Esophagus squamous epithelium (tissue), 5 donors: Measurements from ENCODE around the gene GREB1. TPM values are rescaled to one million over a fixed set of nuclear protein-coding genes. Genes with fewer than 3 reads are reported as not detected.

Experiments used
- DNase-seq: peaks from one replicate; lab custom pipeline; 2025; lab: John Stamatoyannopoulos, UW
- H3K27ac ChIP-seq, 4 donors: fragments of 200-600 bp; sonication (generic); one replicate each; pipeline ENCODE4 v1.5.1; 2016 to 2019; ENCODE audit warnings: mild to moderate bottlenecking in 1 of 4
- H3K27me3 ChIP-seq, 4 donors: fragments of 200-600 bp; sonication (generic); 1 replicate in 3 of 4; 2 replicates in 1 of 4; pipeline versions ENCODE4 v1.5.1 to v1.6.0; 2017 to 2021; ENCODE audit warnings: antibody characterized with exemption in 1 of 4
- H3K36me3 ChIP-seq, 3 donors: fragments of 200-600 bp; sonication (generic); one replicate each; pipeline ENCODE4 v1.5.1; 2016 to 2019
- H3K4me1 ChIP-seq, 3 donors: fragments of 200-600 bp; sonication (generic); one replicate each; pipeline ENCODE4 v1.5.1; 2017 to 2019
- H3K4me3 ChIP-seq, 4 donors: fragments of 200-600 bp; sonication (generic); 1 replicate in 3 of 4; 2 replicates in 1 of 4; pipeline ENCODE4 v1.5.1; 2016 to 2019; ENCODE audit warnings: mild to moderate bottlenecking in 2 of 4, moderate library complexity in 1 of 4
- H3K9me3 ChIP-seq, 3 donors: fragments of 200-600 bp; sonication (generic); one replicate each; pipeline ENCODE4 v1.5.1; 2016 to 2019
- POLR2A ChIP-seq, 4 donors: fragments of 450-650 bp; IDR thresholded peaks; one replicate each; pipeline ENCODE4 v1.6.1; 2017; ENCODE audit warnings: antibody characterized with exemption in 4 of 4, mild to moderate bottlenecking in 4 of 4, moderate library complexity in 3 of 4
- WGBS, 2 donors: methylation state at CpG; one replicate each; pipeline ENCODE4 v1.1.5; 2018; 5-methylcytosine and 5-hydroxymethylcytosine counted together
- intact Hi-C: fragments of 100-400 bp; cut with DNase I; formaldehyde crosslinking; loops from one replicate; pipeline ENCODE4 v1.15.0; 2022
- total RNA-seq, 4 donors: library from RNA; depleted of rRNA; stranded (reverse); fragments of >200 nt; gene quantifications; one replicate each; pipeline ENCODE4 v1.1.0, GENCODE V29; 2016
- TF ChIP-seq, protein P1 (sequence below), 6 experiments: fragments of 450-650 bp in 4 of 6; fragments of 200-600 bp in 2 of 6; sonication (generic) in 2 of 6; IDR thresholded peaks; one replicate each; pipeline ENCODE4 v1.5.1; 2016 to 2019; ENCODE audit warnings: antibody characterized with exemption in 6 of 6, mild to moderate bottlenecking in 4 of 6, moderate library complexity in 4 of 6
- donor health status: DM: yes; HTN: yes; CAD: no.

GREB1 gene
- total RNA-seq, 4 donors from 2014 or later, result 0.08 to 1.7 (median 0.51) TPM

GRCh38 chr2:11524470-11524869, 9.4 kb upstream of the GREB1 start:
- H3K4me3 ChIP-seq, result no peak overlapping the region
- TF ChIP-seq, protein P1, sequence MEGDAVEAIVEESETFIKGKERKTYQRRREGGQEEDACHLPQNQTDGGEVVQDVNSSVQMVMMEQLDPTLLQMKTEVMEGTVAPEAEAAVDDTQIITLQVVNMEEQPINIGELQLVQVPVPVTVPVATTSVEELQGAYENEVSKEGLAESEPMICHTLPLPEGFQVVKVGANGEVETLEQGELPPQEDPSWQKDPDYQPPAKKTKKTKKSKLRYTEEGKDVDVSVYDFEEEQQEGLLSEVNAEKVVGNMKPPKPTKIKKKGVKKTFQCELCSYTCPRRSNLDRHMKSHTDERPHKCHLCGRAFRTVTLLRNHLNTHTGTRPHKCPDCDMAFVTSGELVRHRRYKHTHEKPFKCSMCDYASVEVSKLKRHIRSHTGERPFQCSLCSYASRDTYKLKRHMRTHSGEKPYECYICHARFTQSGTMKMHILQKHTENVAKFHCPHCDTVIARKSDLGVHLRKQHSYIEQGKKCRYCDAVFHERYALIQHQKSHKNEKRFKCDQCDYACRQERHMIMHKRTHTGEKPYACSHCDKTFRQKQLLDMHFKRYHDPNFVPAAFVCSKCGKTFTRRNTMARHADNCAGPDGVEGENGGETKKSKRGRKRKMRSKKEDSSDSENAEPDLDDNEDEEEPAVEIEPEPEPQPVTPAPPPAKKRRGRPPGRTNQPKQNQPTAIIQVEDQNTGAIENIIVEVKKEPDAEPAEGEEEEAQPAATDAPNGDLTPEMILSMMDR (IDR thresholded peaks at IDR 0.05), result no peak
- TF ChIP-seq POLR2A (IDR thresholded peaks at IDR 0.05), result no peak
- H3K27ac ChIP-seq, result no peak overlapping the region
- no peaks in the 10 kb centered on the region for H3K9me3 ChIP-seq
- WGBS, 2 donors, result 50 to 54% methylated on average over 2 of the region's 2 CpGs
- H3K36me3 ChIP-seq, result no peaks in the 10 kb centered on the region
- no peak for DNase-seq
- H3K4me1 ChIP-seq, result no peaks in the 10 kb centered on the region
- H3K27me3 ChIP-seq, result peaks cover 0 to 16% (median 0%) of the 10 kb centered on the region in 4 donors
- intact Hi-C loops, result no loop called here

GRCh38 chr2:11525762-11526161, 8.1 kb upstream of the GREB1 start:
- no peaks in the 10 kb centered on the region for H3K9me3 ChIP-seq
- no peaks in the 10 kb centered on the region for H3K36me3 ChIP-seq
- intact Hi-C loops, result no loop called here
- H3K27me3 ChIP-seq, result peaks cover 0 to 16% (median 0%) of the 10 kb centered on the region in 4 donors
- TF ChIP-seq POLR2A (IDR thresholded peaks at IDR 0.05), result no peak
- TF ChIP-seq, protein P1 (IDR thresholded peaks at IDR 0.05), result no peak
- WGBS, 2 donors, result 93 to 94% methylated on average over 7 of the region's 7 CpGs
- no peak overlapping the region for H3K27ac ChIP-seq
- H3K4me1 ChIP-seq, result no peaks in the 10 kb centered on the region
- no peak overlapping the region for H3K4me3 ChIP-seq
- no peak for DNase-seq

- intact Hi-C loops, result no loop called here
These were observed 6.8 kb upstream of the GREB1 start for GRCh38 chr2:11527001-11527400.

GRCh38 chr2:11528228-11528627, 5.6 kb upstream of the GREB1 start:
- TF ChIP-seq POLR2A (IDR thresholded peaks at IDR 0.05), result no peak
- TF ChIP-seq, protein P1 (IDR thresholded peaks at IDR 0.05), result no peak
- no peak overlapping the region for H3K4me3 ChIP-seq
- intact Hi-C loops, result no loop called here
- peaks cover 0 to 16% (median 0%) of the 10 kb centered on the region in 4 donors for H3K27me3 ChIP-seq
- no peaks in the 10 kb centered on the region for H3K9me3 ChIP-seq
- DNase-seq, result no peak
- peaks cover 0 to 10% (median 4%) of the 10 kb centered on the region in 3 donors for H3K4me1 ChIP-seq
- 85 to 87% methylated on average over 3 of the region's 3 CpGs for WGBS, 2 donors
- H3K36me3 ChIP-seq, result no peaks in the 10 kb centered on the region
- no peak overlapping the region for H3K27ac ChIP-seq

More at GRCh38 chr2:11527001-11527400, 6.8 kb upstream of the GREB1 start:
- no peaks in the 10 kb centered on the region for H3K9me3 ChIP-seq
- 86 to 88% methylated on average over 1 of the region's 1 CpG for WGBS, 2 donors
- no peak overlapping the region for H3K27ac ChIP-seq
- no peaks in the 10 kb centered on the region for H3K36me3 ChIP-seq
- DNase-seq, result no peak
- H3K27me3 ChIP-seq, result peaks cover 0 to 16% (median 0%) of the 10 kb centered on the region in 4 donors
- no peak overlapping the region for H3K4me3 ChIP-seq
- TF ChIP-seq POLR2A (IDR thresholded peaks at IDR 0.05), result no peak
- TF ChIP-seq, protein P1 (IDR thresholded peaks at IDR 0.05), result no peak
- peaks cover 0 to under 1% (median 0%) of the 10 kb centered on the region in 3 donors for H3K4me1 ChIP-seq

- no peak for DNase-seq
- intact Hi-C loops, result no loop called here
- H3K4me1 ChIP-seq, result peaks cover 0 to 10% (median 4%) of the 10 kb centered on the region in 3 donors
- H3K9me3 ChIP-seq, result no peaks in the 10 kb centered on the region
- TF ChIP-seq POLR2A (IDR thresholded peaks at IDR 0.05), result no peak
- TF ChIP-seq, protein P1 (IDR thresholded peaks at IDR 0.05), result no peak
- H3K27me3 ChIP-seq, result peaks cover 0 to 21% (median 0%) of the 10 kb centered on the region in 4 donors
- 87 to 94% methylated on average over 5 to 6 of the region's 6 CpGs for WGBS, 2 donors
- no peaks in the 10 kb centered on the region for H3K36me3 ChIP-seq
- H3K27ac ChIP-seq, result no peak overlapping the region
- no peak overlapping the region for H3K4me3 ChIP-seq
These were observed 2.9 kb upstream of the GREB1 start for GRCh38 chr2:11530864-11531465.
